OCI-LY1 (cell line): ENCODE results near the gene NOTUM.
"Not testable (repeated sequence)": the region's sequence is repeated elsewhere in the genome, so short reads cannot be mapped to it uniquely, and the experiment has no call there.

ENCODE experiments used
- H2AFZ ChIP-seq: fragments of 200-600 bp; sonication (generic), shearing (Covaris generic); 2 replicates; pipeline ENCODE4 v1.6.0; 2014; ENCODE audit warnings: antibody characterized with exemption, mild to moderate bottlenecking, low read length
- H3F3A ChIP-seq: fragments of 200-600 bp; sonication (generic), shearing (Covaris generic); 2 replicates; pipeline ENCODE4 v1.6.0; 2014; ENCODE audit warnings: mild to moderate bottlenecking, antibody characterized with exemption, low read length, moderate library complexity; ENCODE audit not compliant: insufficient read depth
- H3K27ac ChIP-seq: fragments of 200-600 bp; sonication (generic); 2 replicates; pipeline ENCODE4 v1.5.1; 2014; ENCODE audit warnings: low read length, mixed run types, mild to moderate bottlenecking, low read depth; ENCODE audit not compliant: poor library complexity, severe bottlenecking
- H3K27me3 ChIP-seq: fragments of 200-600 bp; sonication (generic); 2 replicates; pipeline ENCODE4 v1.6.0; 2014; ENCODE audit warnings: antibody characterized with exemption, mild to moderate bottlenecking, low read length, moderate library complexity; ENCODE audit not compliant: insufficient read depth
- H3K36me3 ChIP-seq: fragments of 200-600 bp; sonication (generic); 2 replicates; pipeline ENCODE4 v1.6.1; 2014; ENCODE audit warnings: mild to moderate bottlenecking, antibody characterized with exemption, low read length, moderate library complexity, mixed read lengths; ENCODE audit not compliant: insufficient read depth
- H3K4me1 ChIP-seq: fragments of 200-600 bp; sonication (generic); 2 replicates; pipeline ENCODE4 v1.5.1; 2014; ENCODE audit warnings: mild to moderate bottlenecking, low read length, moderate library complexity; ENCODE audit not compliant: insufficient read depth, severe bottlenecking
- H3K4me2 ChIP-seq: fragments of 200-600 bp; sonication (generic), shearing (Covaris generic); 2 replicates; pipeline ENCODE4 v1.6.1; 2014; ENCODE audit warnings: low read length
- H3K4me3 ChIP-seq: fragments of 200-600 bp; sonication (generic); 2 replicates; pipeline ENCODE4 v1.5.1; 2014; ENCODE audit warnings: low read length, low read depth, mild to moderate bottlenecking, mixed read lengths; ENCODE audit not compliant: poor library complexity, severe bottlenecking
- H3K79me2 ChIP-seq: fragments of 200-600 bp; shearing (Covaris generic); 2 replicates; pipeline ENCODE4 v1.6.1; 2016; ENCODE audit warnings: mixed run types, low read length, mixed read lengths; ENCODE audit not compliant: insufficient read depth
- H3K9ac ChIP-seq: fragments of 200-600 bp; sonication (generic), shearing (Covaris generic); 2 replicates; pipeline ENCODE4 v1.6.1; 2014; ENCODE audit warnings: mild to moderate bottlenecking, low read length, mixed read lengths
- H3K9me2 ChIP-seq: fragments of 200-600 bp; sonication (generic), shearing (Covaris generic); 2 replicates; pipeline ENCODE4 v1.6.1; 2014; ENCODE audit warnings: low read depth, mild to moderate bottlenecking, low read length, mixed read lengths
- H3K9me3 ChIP-seq: fragments of 200-600 bp; shearing (Covaris generic); 2 replicates; pipeline ENCODE4 v1.6.1; 2014; ENCODE audit warnings: low read length, mixed read lengths
- H4K20me1 ChIP-seq: fragments of 200-600 bp; sonication (generic), shearing (Covaris generic); 2 replicates; pipeline ENCODE4 v1.6.0; 2016; ENCODE audit warnings: mild to moderate bottlenecking, low read length; ENCODE audit not compliant: insufficient read depth
- EZH2 ChIP-seq: fragments of 200-600 bp; sonication (generic), shearing (Covaris generic); IDR thresholded peaks from 2 replicates; pipeline ENCODE4 v1.8.0; 2017; ENCODE audit warnings: borderline replicate concordance, mixed run types, mild to moderate bottlenecking, antibody characterized with exemption, low read length, moderate library complexity, mixed read lengths
- TF ChIP-seq, protein P1 (sequence below): fragments of 200-600 bp; sonication (generic), shearing (Covaris generic); IDR thresholded peaks from 2 replicates; pipeline ENCODE4 v1.5.1; 2017; ENCODE audit warnings: mild to moderate bottlenecking, antibody characterized with exemption, low read length, moderate library complexity, mixed read lengths

NOTUM gene

DNA sequence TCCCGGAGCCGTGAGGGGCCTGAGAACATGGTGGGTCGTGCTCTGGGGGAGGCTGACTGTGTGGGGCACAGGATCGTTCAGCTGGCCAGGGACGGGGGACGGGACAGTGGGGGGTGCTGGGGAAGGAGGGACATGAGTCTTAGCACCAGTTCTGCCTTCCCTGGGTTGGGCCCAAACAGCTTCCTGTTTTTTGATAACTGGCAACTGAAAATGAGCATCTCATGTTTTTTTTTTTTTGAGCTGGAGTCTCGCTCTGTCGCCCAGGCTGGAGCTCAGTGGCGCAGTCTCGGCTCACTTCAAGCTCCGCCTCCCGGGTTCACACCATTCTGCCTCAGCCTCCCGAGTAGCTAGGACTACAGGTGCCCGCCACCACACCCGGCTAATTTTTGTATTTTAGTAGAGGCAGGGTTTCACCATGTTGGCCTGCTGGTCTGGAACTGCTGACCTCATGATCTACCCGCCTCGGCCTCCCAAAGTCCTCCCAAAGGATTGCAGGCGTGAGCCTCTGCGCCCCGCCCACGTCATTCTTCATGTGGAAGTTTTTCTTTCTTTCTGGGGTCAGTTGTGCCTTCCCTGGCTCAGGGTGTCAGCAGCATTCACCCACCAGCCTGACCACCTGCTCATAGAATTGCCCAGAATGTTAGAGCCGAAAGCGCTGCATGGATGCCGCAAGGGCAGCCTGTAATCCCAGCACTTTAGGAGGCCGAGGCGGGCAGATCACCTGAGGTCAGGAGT, 22.8 kb upstream of the NOTUM start:
- Histone ChIP-seq H3K9me2 (no peaks in the 10 kb centered on the region), H4K20me1 (no peaks in the 10 kb centered on the region), H3K27me3 (no peaks in the 10 kb centered on the region), H2AFZ (no peak overlapping the region), H3F3A (no peaks in the 10 kb centered on the region), H3K36me3 (peaks cover 38% of the 10 kb centered on the region), H3K4me1 (peaks cover 2% of the 10 kb centered on the region), H3K79me2 (no peaks in the 10 kb centered on the region), H3K4me3 (no peak overlapping the region), H3K4me2 (no peak overlapping the region), H3K9me3 (no peaks in the 10 kb centered on the region), H3K27ac (no peak overlapping the region), H3K9ac (no peak overlapping the region)
- no peak for TF ChIP-seq EZH2
- TF ChIP-seq, protein P1, sequence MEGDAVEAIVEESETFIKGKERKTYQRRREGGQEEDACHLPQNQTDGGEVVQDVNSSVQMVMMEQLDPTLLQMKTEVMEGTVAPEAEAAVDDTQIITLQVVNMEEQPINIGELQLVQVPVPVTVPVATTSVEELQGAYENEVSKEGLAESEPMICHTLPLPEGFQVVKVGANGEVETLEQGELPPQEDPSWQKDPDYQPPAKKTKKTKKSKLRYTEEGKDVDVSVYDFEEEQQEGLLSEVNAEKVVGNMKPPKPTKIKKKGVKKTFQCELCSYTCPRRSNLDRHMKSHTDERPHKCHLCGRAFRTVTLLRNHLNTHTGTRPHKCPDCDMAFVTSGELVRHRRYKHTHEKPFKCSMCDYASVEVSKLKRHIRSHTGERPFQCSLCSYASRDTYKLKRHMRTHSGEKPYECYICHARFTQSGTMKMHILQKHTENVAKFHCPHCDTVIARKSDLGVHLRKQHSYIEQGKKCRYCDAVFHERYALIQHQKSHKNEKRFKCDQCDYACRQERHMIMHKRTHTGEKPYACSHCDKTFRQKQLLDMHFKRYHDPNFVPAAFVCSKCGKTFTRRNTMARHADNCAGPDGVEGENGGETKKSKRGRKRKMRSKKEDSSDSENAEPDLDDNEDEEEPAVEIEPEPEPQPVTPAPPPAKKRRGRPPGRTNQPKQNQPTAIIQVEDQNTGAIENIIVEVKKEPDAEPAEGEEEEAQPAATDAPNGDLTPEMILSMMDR = no peak

DNA sequence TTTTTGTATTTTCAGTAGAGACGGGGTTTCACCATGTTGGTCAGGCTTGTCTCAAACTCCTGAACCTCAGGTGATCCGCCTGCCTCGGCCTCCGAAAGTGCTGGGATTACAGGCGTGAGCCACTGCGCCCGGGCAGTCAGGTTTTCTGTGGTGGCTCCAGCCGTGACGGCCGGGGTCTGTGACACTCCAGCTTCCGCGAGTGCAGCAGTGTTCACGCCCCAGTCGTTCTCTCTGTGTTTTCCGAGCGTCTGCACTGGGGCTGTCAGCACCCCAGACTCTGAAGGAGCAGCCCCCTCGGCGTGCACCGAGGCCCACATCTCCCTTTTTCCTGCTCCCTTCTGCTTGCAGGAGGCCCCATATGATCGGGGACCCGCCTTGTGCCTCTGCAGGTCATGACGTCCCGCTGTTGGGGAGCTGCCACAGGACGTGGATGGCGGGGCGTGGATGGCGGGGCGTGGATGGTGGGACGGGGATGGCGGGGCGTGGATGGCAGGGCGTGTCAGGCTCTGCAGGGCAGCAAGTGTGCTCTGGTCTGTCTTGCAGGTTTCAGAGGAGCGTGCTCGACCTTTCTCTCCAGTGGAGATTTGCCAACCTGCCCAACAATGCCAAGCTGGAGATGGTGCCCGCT, 22.1 kb upstream of the NOTUM start:
- Histone ChIP-seq H3F3A (no peaks in the 10 kb centered on the region), H3K79me2 (no peaks in the 10 kb centered on the region), H3K27me3 (no peaks in the 10 kb centered on the region), H3K36me3 (peaks cover 38% of the 10 kb centered on the region), H2AFZ (no peak overlapping the region), H3K4me2 (no peak overlapping the region), H3K9ac (no peak overlapping the region), H3K4me1 (peaks cover 8% of the 10 kb centered on the region), H3K4me3 (no peak overlapping the region), H3K27ac (no peak overlapping the region), H4K20me1 (no peaks in the 10 kb centered on the region), H3K9me2 (no peaks in the 10 kb centered on the region), H3K9me3 (no peaks in the 10 kb centered on the region)
- TF ChIP-seq, protein P1 = no peak
- no peak for TF ChIP-seq EZH2

DNA sequence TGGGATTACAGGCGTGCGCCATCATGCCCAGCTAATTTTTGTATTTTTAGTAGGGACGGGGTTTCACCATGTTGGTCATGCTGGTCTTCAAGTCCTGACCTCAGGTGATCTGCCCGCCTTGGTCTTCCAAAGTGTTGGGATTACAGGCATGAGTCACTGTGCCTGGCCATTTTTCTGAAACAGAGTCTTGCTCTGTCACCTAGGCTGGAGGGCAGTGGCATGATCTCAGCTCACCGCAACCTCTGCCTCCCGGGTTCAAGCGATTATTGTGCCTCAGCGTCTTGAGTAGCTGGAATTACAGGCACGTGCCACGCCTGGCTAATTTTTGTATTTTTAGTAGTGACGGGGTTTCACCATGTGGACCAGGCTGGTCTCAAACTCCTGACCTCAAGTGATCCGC, 20.5 kb upstream of the NOTUM start:
- not testable (repeated sequence) for H3K27me3 ChIP-seq, H4K20me1 ChIP-seq, H2AFZ ChIP-seq, H3K27ac ChIP-seq, H3K4me2 ChIP-seq, H3F3A ChIP-seq, H3K9ac ChIP-seq, H3K9me3 ChIP-seq, H3K79me2 ChIP-seq, H3K4me3 ChIP-seq, H3K9me2 ChIP-seq
- H3K36me3 ChIP-seq = peaks cover 34% of the 10 kb centered on the region
- H3K4me1 ChIP-seq = peaks cover 14% of the 10 kb centered on the region
